ENCODE results near the gene ADGRV1. TPM values are rescaled to one million over a fixed set of nuclear protein-coding genes. Genes with fewer than 3 reads are reported as not detected.

ADGRV1 gene
- polyA plus RNA-seq, 2 of the 4 experiments (the other 2 are of a cell fraction) = 0.70 to 3.7 TPM

- H3K4me1 ChIP-seq = peaks cover 28% of the 10 kb centered on the region
- 96% methylated on average over 3 of the region's 3 CpGs for WGBS (ENCODE audit: missing lambda C conversion rate)
- ChIA-PET POLR2A (no interaction called here), CTCF (interaction anchor here (1.7 kb wide), 2 partner anchors 206 to 247 kb away, joined by 6 to 7 read pairs; no protein-coding TSS in a partner anchor)
- ATAC-seq = no peak
- H3K4me2 ChIP-seq = no peak overlapping the region
- TF ChIP-seq, protein P1, sequence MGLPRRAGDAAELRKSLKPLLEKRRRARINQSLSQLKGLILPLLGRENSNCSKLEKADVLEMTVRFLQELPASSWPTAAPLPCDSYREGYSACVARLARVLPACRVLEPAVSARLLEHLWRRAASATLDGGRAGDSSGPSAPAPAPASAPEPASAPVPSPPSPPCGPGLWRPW (IDR thresholded peaks at IDR 0.05) = no peak
- TF ChIP-seq ZFP36 (IDR thresholded peaks at IDR 0.05; ENCODE audit: borderline replicate concordance, partially characterized antibody) (no peak), HMGXB4 (CRISPR knock-in tag; IDR thresholded peaks at IDR 0.05; ENCODE audit: borderline replicate concordance) (no peak), GATA3 (IDR thresholded peaks at IDR 0.05; ENCODE audit: borderline replicate concordance) (no peak), CEBPB (IDR thresholded peaks at IDR 0.05) (no peak), HEYL (CRISPR knock-in tag; IDR thresholded peaks at IDR 0.05) (no peak)
- H3K9me3 ChIP-seq = no peaks in the 10 kb centered on the region
- DNase-seq (ENCODE audit: low read depth in 1 of 2, low spot score in 1 of 2) = no peak
- H3K27ac ChIP-seq = no peak overlapping the region
- no peak overlapping the region for H3K4me3 ChIP-seq
- no peak for FAIRE-seq
These were observed 579.0 kb downstream of the ADGRV1 start for GRCh38 chr5:91137647-91138046.

GRCh38 chr5:91139572-91140200 lies 581.1 kb downstream of the ADGRV1 start:
- H3K27ac ChIP-seq = no peak overlapping the region
- no peak for FAIRE-seq

GRCh38 chr5:91140657-91141056 lies 582.1 kb downstream of the ADGRV1 start:
- 88% methylated on average over 2 of the region's 2 CpGs for WGBS (ENCODE audit: missing lambda C conversion rate)
- H3K4me2 ChIP-seq = no peak overlapping the region
- CTCF ChIA-PET = no interaction called here
- ATAC-seq (no peak), DNase-seq (ENCODE audit: low read depth in 1 of 2, low spot score in 1 of 2) (no peak), FAIRE-seq (no peak)
- H3K9me3 ChIP-seq = no peaks in the 10 kb centered on the region
- POLR2A ChIA-PET = no interaction called here
- TF ChIP-seq CEBPB (IDR thresholded peaks at IDR 0.05) = no peak
- TF ChIP-seq HOXB5 (CRISPR knock-in tag; IDR thresholded peaks at IDR 0.05) = no peak
- no peak for TF ChIP-seq CTCF (IDR thresholded peaks at IDR 0.05)
- no peak for TF ChIP-seq ESRRA (IDR thresholded peaks at IDR 0.05; ENCODE audit: borderline replicate concordance, low read length)
- no peak for TF ChIP-seq RARB (CRISPR knock-in tag; IDR thresholded peaks at IDR 0.05)
- no peak for TF ChIP-seq HOXB13 (CRISPR knock-in tag; IDR thresholded peaks at IDR 0.05; ENCODE audit: low read depth)
- TF ChIP-seq KDM5A (IDR thresholded peaks at IDR 0.05) = no peak
- TF ChIP-seq MYC (IDR thresholded peaks at IDR 0.05; ENCODE audit: borderline replicate concordance, low read length) = no peak
- no peak for TF ChIP-seq HOXA7 (CRISPR knock-in tag; IDR thresholded peaks at IDR 0.05)
- TF ChIP-seq SMC3 (IDR thresholded peaks at IDR 0.05) = no peak
- no peak for TF ChIP-seq BHLHE40 (IDR thresholded peaks at IDR 0.05; ENCODE audit: low read depth, low read length)
- TF ChIP-seq KDM1A (IDR thresholded peaks at IDR 0.05; ENCODE audit: low read depth) = no peak
- TF ChIP-seq ELK1 (IDR thresholded peaks at IDR 0.05; ENCODE audit: low read depth, low read length) = no peak
- no peak for TF ChIP-seq CBX8 (IDR thresholded peaks at IDR 0.05)
- TF ChIP-seq RNF2 (IDR thresholded peaks at IDR 0.05; ENCODE audit: borderline replicate concordance, low read depth) = no peak
- no peak for TF ChIP-seq MAX (IDR thresholded peaks at IDR 0.05)
- TF ChIP-seq TFCP2L1 (CRISPR knock-in tag; IDR thresholded peaks at IDR 0.05) = no peak
- no peak overlapping the region for H3K27ac ChIP-seq
- H3K4me3 ChIP-seq = no peak overlapping the region
- H3K4me1 ChIP-seq = peaks cover 13% of the 10 kb centered on the region

More at GRCh38 chr5:91139572-91140200, 581.1 kb downstream of the ADGRV1 start:
- DNase-seq (ENCODE audit: low read depth in 1 of 2, low spot score in 1 of 2) = no peak
- ATAC-seq = no peak
- Histone ChIP-seq H3K4me3 (no peak overlapping the region), H3K9me3 (no peaks in the 10 kb centered on the region), H3K4me1 (peaks cover 17% of the 10 kb centered on the region), H3K4me2 (no peak overlapping the region)
- TF ChIP-seq ZC3H11A (IDR thresholded peaks at IDR 0.05) = no peak
- no peak for TF ChIP-seq RCOR1 (IDR thresholded peaks at IDR 0.05; ENCODE audit: low read depth, low read length)
- no peak for TF ChIP-seq NPAS2 (CRISPR knock-in tag; IDR thresholded peaks at IDR 0.05; ENCODE audit: borderline replicate concordance)
- no peak for TF ChIP-seq KDM1A (IDR thresholded peaks at IDR 0.05; ENCODE audit: low read depth)
- no peak for TF ChIP-seq ESRRA (IDR thresholded peaks at IDR 0.05; ENCODE audit: borderline replicate concordance, low read length)
- TF ChIP-seq ELK1 (IDR thresholded peaks at IDR 0.05; ENCODE audit: low read depth, low read length) = no peak
- ChIA-PET CTCF (interaction anchor here (0.6 kb wide), 1 partner anchor 125 kb away, joined by 3 read pairs; no protein-coding TSS in a partner anchor), POLR2A (no interaction called here)
